H1 (cell line): ENCODE measurements around the gene IQCE. TPM values are rescaled to one million over a fixed set of nuclear protein-coding genes. Genes with fewer than 3 reads are reported as not detected.

ENCODE experiments used
- CTCF ChIA-PET: fragments of 300-600 bp; sonication (Branson Sonifier 250); formaldehyde crosslinking; loops from one replicate; lab custom pipeline; 2021; ENCODE audit not compliant: partially characterized antibody; lab: Charles Lee
- POLR2A ChIA-PET: fragments of 300-600 bp; sonication (Branson Sonifier 250); formaldehyde crosslinking; loops from one replicate; lab custom pipeline; 2021; ENCODE audit warnings: inconsistent platforms; ENCODE audit not compliant: partially characterized antibody; lab: Charles Lee
- DNase-seq, 2 experiments: peaks; one replicate each; pipeline versions ENCODE4 v3.0.0 to v3.0.0-alpha.2; 2010 to 2022; ENCODE audit warnings: low spot score in 2 of 2, low read depth in 1 of 2, mixed read lengths in 1 of 2
- FAIRE-seq: peaks from 2 replicates; lab custom pipeline; 2011; peaks lifted over from hg19 to GRCh38; lab: Jason Lieb, UNC
- H2AFZ ChIP-seq: 2 replicates; pipeline ENCODE4 v1.8.1; 2012; ENCODE audit warnings: low read length, inconsistent platforms
- H2AK5ac ChIP-seq: 2 replicates; pipeline ENCODE4 v1.6.1; 2013; ENCODE audit warnings: low read depth, low read length
- H2BK120ac ChIP-seq: replicated peaks from 2 replicates; pipeline ENCODE3; 2013; ENCODE audit warnings: low read depth, low read length, inconsistent platforms
- H2BK12ac ChIP-seq: 2 replicates; pipeline ENCODE4 v1.6.1; 2013; ENCODE audit warnings: low read depth, low read length
- H2BK15ac ChIP-seq: 2 replicates; pipeline ENCODE4 v1.6.1; 2013; ENCODE audit warnings: low read length
- H2BK20ac ChIP-seq: 2 replicates; pipeline ENCODE4 v1.6.1; 2013; ENCODE audit warnings: low read length
- H2BK5ac ChIP-seq: 2 replicates; pipeline ENCODE4 v1.6.1; 2013; ENCODE audit warnings: low read depth, low read length
- H3K14ac ChIP-seq: 2 replicates; pipeline ENCODE4 v1.6.1; 2013; ENCODE audit warnings: inconsistent platforms; ENCODE audit not compliant: insufficient read length
- H3K18ac ChIP-seq: 2 replicates; pipeline ENCODE4 v1.6.1; 2013; ENCODE audit warnings: low read length; ENCODE audit errors: extremely low read depth
- H3K23ac ChIP-seq: 2 replicates; pipeline ENCODE4 v1.6.1; 2013; ENCODE audit warnings: inconsistent platforms; ENCODE audit not compliant: insufficient read length
- H3K23me2 ChIP-seq: 2 replicates; pipeline ENCODE4 v1.6.1; 2013; ENCODE audit warnings: low read depth, low read length
- H3K27ac ChIP-seq: 2 replicates; pipeline ENCODE4 v1.6.1; 2011; ENCODE audit warnings: low read depth, low read length, inconsistent platforms
- H3K27me3 ChIP-seq, 4 experiments: replicated peaks in 1 of 4; 1 replicate in 1 of 4; 2 replicates in 3 of 4; pipeline versions ENCODE4 v1.6.1 to v1.8.1; 2011 to 2013; ENCODE audit warnings: low read length in 3 of 4, mild to moderate bottlenecking in 3 of 4, inconsistent platforms in 2 of 4, mixed read lengths in 2 of 4, moderate library complexity in 1 of 4; ENCODE audit not compliant: control insufficient read depth in 3 of 4, insufficient read depth in 3 of 4; ENCODE audit errors: extremely low read depth in 1 of 4
- H3K36me3 ChIP-seq, 4 experiments: 2 replicates each; pipeline versions ENCODE4 v1.6.1 to v1.8.1; 2011 to 2013; ENCODE audit warnings: mild to moderate bottlenecking in 4 of 4, low read length in 3 of 4, moderate library complexity in 2 of 4, control low read depth in 1 of 4, inconsistent platforms in 1 of 4; ENCODE audit not compliant: insufficient read depth in 4 of 4, control insufficient read depth in 2 of 4
- H3K4ac ChIP-seq: replicated peaks from 2 replicates; pipeline ENCODE3; 2013; ENCODE audit warnings: low read length, low read depth, mixed read lengths, inconsistent platforms; ENCODE audit not compliant: insufficient read length
- H3K4me1 ChIP-seq, 4 experiments: replicated peaks in 1 of 4; 1 replicate in 1 of 4; 2 replicates in 3 of 4; pipeline versions ENCODE4 v1.6.1 to v1.8.1; 2011 to 2013; ENCODE audit warnings: low read length in 3 of 4, inconsistent platforms in 2 of 4, mixed read lengths in 1 of 4; ENCODE audit not compliant: insufficient read depth in 4 of 4, control insufficient read depth in 3 of 4
- H3K4me2 ChIP-seq, 2 experiments: 2 replicates each; pipeline versions ENCODE4 v1.6.1 to v1.8.1; 2011 to 2013; ENCODE audit warnings: low read depth in 2 of 2, low read length in 2 of 2, control low read depth in 1 of 2, inconsistent platforms in 1 of 2, mild to moderate bottlenecking in 1 of 2; ENCODE audit not compliant: insufficient read depth in 1 of 2
- H3K4me3 ChIP-seq, 4 experiments: fragments of 200-600, 300-600 bp in 1 of 4; sonication (generic), shearing (Covaris generic), sonication (Bioruptor Twin) in 1 of 4; 2 replicates each; pipeline versions ENCODE4 v1.5.1 to v1.8.1; 2011 to 2016; ENCODE audit warnings: low read length in 4 of 4, low read depth in 3 of 4, control low read depth in 2 of 4, inconsistent platforms in 2 of 4, mild to moderate bottlenecking in 2 of 4, mixed read lengths in 1 of 4, moderate library complexity in 1 of 4; ENCODE audit not compliant: insufficient read depth in 2 of 4; ENCODE audit errors: extremely low read depth in 1 of 4
- H3K56ac ChIP-seq: replicated peaks from 2 replicates; pipeline ENCODE3; 2013; ENCODE audit warnings: low read depth, mild to moderate bottlenecking, mixed read lengths, low read length, inconsistent platforms; ENCODE audit not compliant: insufficient read length
- H3K79me1 ChIP-seq: 2 replicates; pipeline ENCODE4 v1.6.1; 2013; ENCODE audit warnings: low read depth, low read length, control low read depth
- H3K79me2 ChIP-seq, 2 experiments: 2 replicates each; pipeline versions ENCODE4 v1.6.1 to v1.8.1; 2012 to 2013; ENCODE audit warnings: low read length in 2 of 2, mild to moderate bottlenecking in 2 of 2, inconsistent platforms in 1 of 2; ENCODE audit not compliant: insufficient read depth in 2 of 2, control insufficient read depth in 1 of 2
- H3K9ac ChIP-seq, 4 experiments: replicated peaks in 1 of 4; 1 replicate in 1 of 4; 2 replicates in 3 of 4; pipeline versions ENCODE4 v1.6.1 to v1.8.1; 2011 to 2013; ENCODE audit warnings: low read depth in 3 of 4, low read length in 3 of 4, control low read depth in 2 of 4, mild to moderate bottlenecking in 2 of 4, moderate library complexity in 2 of 4, inconsistent platforms in 1 of 4; ENCODE audit errors: extremely low read depth in 1 of 4
- H3K9me3 ChIP-seq, 2 experiments: 2 replicates each; pipeline versions ENCODE4 v1.6.1 to v1.8.1; 2012 to 2013; ENCODE audit warnings: mild to moderate bottlenecking in 2 of 2, moderate library complexity in 2 of 2, control low read depth in 1 of 2, inconsistent platforms in 1 of 2, low read depth in 1 of 2, low read length in 1 of 2, mixed read lengths in 1 of 2; ENCODE audit not compliant: insufficient read depth in 2 of 2
- H4K20me1 ChIP-seq, 2 experiments: replicated peaks in 1 of 2; 2 replicates each; pipeline versions ENCODE3 to v1.8.1; 2011 to 2013; ENCODE audit warnings: inconsistent platforms in 2 of 2, low read length in 2 of 2, mild to moderate bottlenecking in 1 of 2; ENCODE audit not compliant: insufficient read depth in 2 of 2, control insufficient read depth in 1 of 2
- H4K5ac ChIP-seq: 2 replicates; pipeline ENCODE4 v1.6.1; 2013; ENCODE audit warnings: low read length, low read depth, mixed read lengths, inconsistent platforms; ENCODE audit not compliant: insufficient read length
- H4K8ac ChIP-seq: 2 replicates; pipeline ENCODE4 v1.8.0; 2013; ENCODE audit warnings: mild to moderate bottlenecking, moderate library complexity, low read length, inconsistent platforms; ENCODE audit not compliant: insufficient read depth; ENCODE audit errors: extremely low read depth
- H4K91ac ChIP-seq: replicated peaks from 2 replicates; pipeline ENCODE3; 2013; ENCODE audit warnings: low read length, mixed read lengths, inconsistent platforms; ENCODE audit not compliant: insufficient read length
- CTCF ChIP-seq, 3 experiments: IDR thresholded peaks; 1 replicate in 2 of 3; 2 replicates in 1 of 3; pipeline versions ENCODE4 v1.5.1 to v1.6.1; 2011; ENCODE audit warnings: low read length in 3 of 3, mild to moderate bottlenecking in 3 of 3, inconsistent platforms in 2 of 3, low read depth in 1 of 3, moderate library complexity in 1 of 3; ENCODE audit not compliant: insufficient read depth in 1 of 3; ENCODE audit errors: control extremely low read depth in 1 of 3
- HDAC6 ChIP-seq: IDR thresholded peaks from one replicate; pipeline ENCODE4 v1.7.1; 2012; ENCODE audit warnings: low read depth, mild to moderate bottlenecking, inconsistent platforms, low read length, moderate library complexity
- WGBS, 2 experiments: shearing (Covaris generic) in 1 of 2; methylation state at CpG; one replicate each; pipeline versions ENCODE4 v1.1.6 to v1.1.7; 2013 to 2015; ENCODE audit warnings: low lambda C conversion rate in 2 of 2, mixed read lengths in 2 of 2, inconsistent platforms in 1 of 2, low coverage in 1 of 2, missing lambda C conversion rate in 1 of 2; ENCODE audit not compliant: insufficient replicate concordance in 2 of 2, insufficient coverage in 1 of 2, insufficient read length in 1 of 2; ENCODE audit errors: extremely low coverage in 1 of 2, missing lambda C conversion rate in 1 of 2; 5-methylcytosine and 5-hydroxymethylcytosine counted together
- polyA plus RNA-seq, 7 experiments: library from polyadenylated mRNA; depleted of rRNA in 3 of 7; stranded (reverse) in 5 of 7; unstranded in 2 of 7; fragments of >200 nt in 5 of 7; fragments of 200-250 nt in 2 of 7; gene quantifications; 1 replicate in 5 of 7; 2 replicates in 1 of 7; 4 replicates in 1 of 7; pipeline versions ENCODE4 v1.2.1 to v1.2.3, GENCODE V29; 2011 to 2013; ENCODE audit warnings: missing spikeins in 2 of 7, mixed read lengths in 2 of 7
- total RNA-seq: library from RNA; stranded (reverse); fragmentation: NEBNext Ultra II Directional; extraction: Animal tissue kit (Norgen Biotek cat#: 25700); gene quantifications from 2 replicates; pipeline ENCODE4 v1.2.1, GENCODE V29; 2021

The IQCE gene
- total and polyA plus RNA-seq, 2 of the 8 experiments (the other 6 are each of a cell fraction or from before 2014, with no cell fraction given), result 2.2 to 4.9 TPM

- DNase-seq (no peak), FAIRE-seq (no peak)
- POLR2A ChIA-PET, result interaction anchor here (0.5 to 1.4 kb wide), 4 partner anchors 19 to 91 kb away, joined by 3 to 5 read pairs (median 4); no protein-coding TSS in a partner anchor
- Histone ChIP-seq H3K79me1 (no peaks in the 10 kb centered on the region; the same call in 1 of the 2 replicates), H3K79me2 (peaks cover 0 to 20% of the 10 kb centered on the region in 2 experiments; a peak in 3 of 4 replicates), H3K4ac (no peak overlapping the region), H2BK20ac (0 out of 2 replicates have a peak overlapping the region, but pooled peaks have one; percentile 61), H3K27me3 (peaks cover 0 to 22% (median 12%) of the 10 kb centered on the region in 4 experiments; a peak in 6 of 7 replicates), H3K14ac (no peak overlapping the region), H3K23me2 (peaks cover 21% of the 10 kb centered on the region), H4K5ac (no peak overlapping the region), H2BK120ac (no peak overlapping the region), H4K20me1 (peaks cover 14 to 22% of the 10 kb centered on the region in 2 experiments), H3K27ac (no peak overlapping the region), H4K8ac (no peak overlapping the region), H3K18ac (no peak overlapping the region), H3K9me3 (no peaks in the 10 kb centered on the region), H3K36me3 (peaks cover 0 to 2% (median under 1%) of the 10 kb centered on the region in 4 experiments; a peak in 4 of 8 replicates), H3K23ac (no peak overlapping the region), H2AK5ac (no peak overlapping the region), H2BK12ac (no peak overlapping the region), H4K91ac (no peak overlapping the region), H2BK15ac (no peak overlapping the region), H3K9ac (peak overlapping the region in 2 of 4 experiments; percentile 8 to 16; a peak in 1 of 7 replicates), H3K4me2 (peak overlapping the region; percentile 85 to 88), H2AFZ (no peak overlapping the region), H3K4me1 (peaks cover 3 to 62% (median 53%) of the 10 kb centered on the region in 4 experiments), H2BK5ac (no peak overlapping the region), H3K56ac (no peak overlapping the region), H3K4me3 (peak overlapping the region; percentile 56 to 73 (median 65))
- CTCF ChIA-PET, result interaction anchor here (0.6 to 0.9 kb wide), 2 partner anchors 42 to 203 kb away, joined by 4 read pairs; no protein-coding TSS in a partner anchor
- no peak for TF ChIP-seq HDAC6
- peak in 1 of 3 experiments; percentile 4; a peak in 1 of 4 replicates for TF ChIP-seq CTCF (IDR thresholded peaks at IDR 0.05; ENCODE audit: control extremely low read depth in 1 of 3, insufficient read depth in 1 of 3, low read depth in 1 of 3, low read length in 3 of 3)
- 10% methylated on average over 23 of the region's 37 CpGs; no CpG with 5 or more reads in 1 of the 2 experiments for WGBS, 2 experiments
These were observed 38.5 kb upstream of the IQCE start for GRCh38 chr7:2520131-2520760.
